ENCODE results near the gene TMEM14A.
"Not testable (repeated sequence)": the region's sequence is repeated elsewhere in the genome, so short reads cannot be mapped to it uniquely, and the experiment has no call there.

Gene TMEM14A

GRCh38 chr6:52697903-52698302 is 27.0 kb downstream of the TMEM14A start:
- peak; percentile 6 for DNase-seq (ENCODE audit: low spot score)

GRCh38 chr6:52704060-52704459 is 33.1 kb downstream of the TMEM14A start:
- no peak for DNase-seq (ENCODE audit: low spot score)

- DNase-seq (ENCODE audit: low spot score), result not testable (repeated sequence)
Observed at GRCh38 chr6:52704781-52705502, 34.0 kb downstream of the TMEM14A start.

GRCh38 chr6:52706001-52706400 is 35.1 kb downstream of the TMEM14A start:
- DNase-seq (ENCODE audit: low spot score), result no peak

GRCh38 chr6:52707963-52708680 is 37.2 kb downstream of the TMEM14A start:
- no peak for DNase-seq (ENCODE audit: low spot score)

- DNase-seq (ENCODE audit: low spot score), result no peak
Observed at GRCh38 chr6:52712136-52712535, 41.2 kb downstream of the TMEM14A start.

- not testable (repeated sequence) for DNase-seq (ENCODE audit: low spot score)
Observed at GRCh38 chr6:52714761-52715160, 43.8 kb downstream of the TMEM14A start.

- DNase-seq (ENCODE audit: low spot score), result no peak
Observed at GRCh38 chr6:52718550-52718949, 47.6 kb downstream of the TMEM14A start.

GRCh38 chr6:52720321-52720720 is 49.4 kb downstream of the TMEM14A start:
- no peak for DNase-seq (ENCODE audit: low spot score)

GRCh38 chr6:52724042-52724405 is 53.1 kb downstream of the TMEM14A start:
- no peak for DNase-seq (ENCODE audit: low spot score)

- peak; percentile 39 for DNase-seq (ENCODE audit: low spot score)
Observed at GRCh38 chr6:52724406-52725121, 53.7 kb downstream of the TMEM14A start.

- no peak for DNase-seq (ENCODE audit: low spot score)
Observed at GRCh38 chr6:52725143-52725534, 54.2 kb downstream of the TMEM14A start.

- no peak for DNase-seq (ENCODE audit: low spot score)
Observed at GRCh38 chr6:52725535-52726192, 54.8 kb downstream of the TMEM14A start.

- no peak for DNase-seq (ENCODE audit: low spot score)
Observed at GRCh38 chr6:52726193-52726542, 55.3 kb downstream of the TMEM14A start.

GRCh38 chr6:52726741-52727535 is 56.0 kb downstream of the TMEM14A start:
- no peak for DNase-seq (ENCODE audit: low spot score)

- no peak for DNase-seq (ENCODE audit: low spot score)
Observed at GRCh38 chr6:52727908-52728307, 57.0 kb downstream of the TMEM14A start.

- no peak for DNase-seq (ENCODE audit: low spot score)
Observed at GRCh38 chr6:52728394-52728793, 57.5 kb downstream of the TMEM14A start.

- DNase-seq (ENCODE audit: low spot score), result no peak
Observed at GRCh38 chr6:52729576-52729975, 58.7 kb downstream of the TMEM14A start.

- DNase-seq (ENCODE audit: low spot score), result peak; percentile 3
Observed at GRCh38 chr6:52731719-52732118, 60.8 kb downstream of the TMEM14A start.

GRCh38 chr6:52733172-52733571 is 62.3 kb downstream of the TMEM14A start:
- DNase-seq (ENCODE audit: low spot score), result no peak

- no peak for DNase-seq (ENCODE audit: low spot score)
Observed at GRCh38 chr6:52734072-52734471, 63.2 kb downstream of the TMEM14A start.

- no peak for DNase-seq (ENCODE audit: low spot score)
Observed at GRCh38 chr6:52735071-52735470, 64.2 kb downstream of the TMEM14A start.
